ENCODE measurements around the gene BORCS6. TPM values are rescaled to one million over a fixed set of nuclear protein-coding genes. Genes with fewer than 3 reads are reported as not detected.
A peak's percentile ranks its signal among the peaks of the same experiment; 100 is the strongest.

BORCS6 gene
- total RNA-seq, 1 experiment from 2014 or later: 6.4 TPM

DNA sequence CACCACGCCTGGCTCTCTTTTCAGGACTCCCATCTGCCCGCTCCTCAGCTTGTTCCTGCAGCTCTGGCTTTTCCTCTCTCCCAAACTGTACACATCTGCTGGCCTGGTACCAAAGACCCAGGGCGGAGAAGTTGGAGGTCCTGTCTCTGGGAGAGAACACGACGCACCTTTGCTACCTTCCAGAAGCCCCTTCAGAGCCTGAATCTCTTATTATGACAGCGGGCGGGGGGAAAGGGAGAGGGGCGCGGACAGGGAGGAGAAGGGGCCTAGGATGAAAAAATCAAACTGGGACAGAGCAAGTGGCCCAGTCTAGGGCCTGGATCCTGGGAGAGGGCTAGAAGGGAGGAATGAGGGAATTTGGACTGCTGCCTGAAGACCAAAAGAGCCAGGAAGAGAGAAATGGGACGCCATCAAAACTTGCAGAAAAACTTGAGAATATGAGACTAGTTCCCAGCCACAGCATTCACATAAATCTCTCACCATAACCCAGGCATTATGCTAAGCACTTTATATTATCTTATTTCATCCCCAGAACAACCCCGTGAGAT, 35.3 kb downstream of the BORCS6 start:
- peaks cover 45 to 87% of the 10 kb centered on the region in 2 experiments for H3K4me1 ChIP-seq (ENCODE audit: control insufficient read depth in 1 of 2, insufficient read depth in 2 of 2, low read length in 2 of 2)

More for the DNA sequence above, 35.3 kb downstream of the BORCS6 start:
- H2AFZ ChIP-seq (ENCODE audit: low read depth, low read length, poor library complexity, severe bottlenecking): no peak overlapping the region
- H4K20me1 ChIP-seq (ENCODE audit: insufficient read depth): no peaks in the 10 kb centered on the region
- no peaks in the 10 kb centered on the region for H3K9me2 ChIP-seq (ENCODE audit: insufficient read depth)
- peaks cover 5 to 16% of the 10 kb centered on the region in 2 experiments; a peak in 3 of 4 replicates for H3K36me3 ChIP-seq (ENCODE audit: control insufficient read depth in 1 of 2, insufficient read depth in 2 of 2, low read length in 2 of 2)
- intact Hi-C loops (cut with micrococcal nuclease): no loop called here
- H3K9me3 ChIP-seq (ENCODE audit: control insufficient read depth in 1 of 2, insufficient read depth in 1 of 2, low read depth in 1 of 2, low read length in 2 of 2): no peaks in the 10 kb centered on the region
- H3K79me2 ChIP-seq (ENCODE audit: insufficient read depth, low read length): peaks cover 62% of the 10 kb centered on the region
- ChIA-PET POLR2A (interaction anchor here (1.0 to 9.4 kb wide), 6 partner anchors 15 to 56 kb away, joined by 3 to 95 read pairs (median 4); partner anchors contain the start of genes ALOXE3 and AURKB), CTCF (interaction anchor here (1.4 to 1.6 kb wide), 2 partner anchors 35 to 61 kb away, joined by 4 read pairs; no protein-coding TSS in a partner anchor), RAD21 (ENCODE audit: low non-redundant PET in 1 of 2, low total read pairs in 2 of 2, uncharacterized antibody in 2 of 2, unreplicated experiment in 2 of 2) (no interaction called here)
- H3K27me3 ChIP-seq (ENCODE audit: insufficient read depth, low read length): no peaks in the 10 kb centered on the region
- peak overlapping the region; percentile 77 for H3K27ac ChIP-seq (ENCODE audit: low read depth, low read length)
- no TSS peak for BruUV-seq (replicated peaks)
- H3K4me2 ChIP-seq (ENCODE audit: low read length): peak overlapping the region; percentile 100
- TF ChIP-seq POLR2A (IDR thresholded peaks at IDR 0.05; ENCODE audit: borderline replicate concordance, extremely low read depth, insufficient read depth, insufficient read length): no peak
- no peak for TF ChIP-seq SP1 (IDR thresholded peaks at IDR 0.05; ENCODE audit: low read depth)
- TF ChIP-seq, protein P1, sequence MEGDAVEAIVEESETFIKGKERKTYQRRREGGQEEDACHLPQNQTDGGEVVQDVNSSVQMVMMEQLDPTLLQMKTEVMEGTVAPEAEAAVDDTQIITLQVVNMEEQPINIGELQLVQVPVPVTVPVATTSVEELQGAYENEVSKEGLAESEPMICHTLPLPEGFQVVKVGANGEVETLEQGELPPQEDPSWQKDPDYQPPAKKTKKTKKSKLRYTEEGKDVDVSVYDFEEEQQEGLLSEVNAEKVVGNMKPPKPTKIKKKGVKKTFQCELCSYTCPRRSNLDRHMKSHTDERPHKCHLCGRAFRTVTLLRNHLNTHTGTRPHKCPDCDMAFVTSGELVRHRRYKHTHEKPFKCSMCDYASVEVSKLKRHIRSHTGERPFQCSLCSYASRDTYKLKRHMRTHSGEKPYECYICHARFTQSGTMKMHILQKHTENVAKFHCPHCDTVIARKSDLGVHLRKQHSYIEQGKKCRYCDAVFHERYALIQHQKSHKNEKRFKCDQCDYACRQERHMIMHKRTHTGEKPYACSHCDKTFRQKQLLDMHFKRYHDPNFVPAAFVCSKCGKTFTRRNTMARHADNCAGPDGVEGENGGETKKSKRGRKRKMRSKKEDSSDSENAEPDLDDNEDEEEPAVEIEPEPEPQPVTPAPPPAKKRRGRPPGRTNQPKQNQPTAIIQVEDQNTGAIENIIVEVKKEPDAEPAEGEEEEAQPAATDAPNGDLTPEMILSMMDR (IDR thresholded peaks at IDR 0.05 in 2 of 3, conservative IDR thresholded peaks at IDR 0.05 in 1 of 3; ENCODE audit: borderline replicate concordance in 1 of 3, insufficient read depth in 1 of 3, low read depth in 2 of 3, low read length in 2 of 3): no peak
- TF ChIP-seq, protein P2, sequence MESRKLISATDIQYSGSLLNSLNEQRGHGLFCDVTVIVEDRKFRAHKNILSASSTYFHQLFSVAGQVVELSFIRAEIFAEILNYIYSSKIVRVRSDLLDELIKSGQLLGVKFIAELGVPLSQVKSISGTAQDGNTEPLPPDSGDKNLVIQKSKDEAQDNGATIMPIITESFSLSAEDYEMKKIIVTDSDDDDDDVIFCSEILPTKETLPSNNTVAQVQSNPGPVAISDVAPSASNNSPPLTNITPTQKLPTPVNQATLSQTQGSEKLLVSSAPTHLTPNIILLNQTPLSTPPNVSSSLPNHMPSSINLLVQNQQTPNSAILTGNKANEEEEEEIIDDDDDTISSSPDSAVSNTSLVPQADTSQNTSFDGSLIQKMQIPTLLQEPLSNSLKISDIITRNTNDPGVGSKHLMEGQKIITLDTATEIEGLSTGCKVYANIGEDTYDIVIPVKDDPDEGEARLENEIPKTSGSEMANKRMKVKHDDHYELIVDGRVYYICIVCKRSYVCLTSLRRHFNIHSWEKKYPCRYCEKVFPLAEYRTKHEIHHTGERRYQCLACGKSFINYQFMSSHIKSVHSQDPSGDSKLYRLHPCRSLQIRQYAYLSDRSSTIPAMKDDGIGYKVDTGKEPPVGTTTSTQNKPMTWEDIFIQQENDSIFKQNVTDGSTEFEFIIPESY (IDR thresholded peaks at IDR 0.05; ENCODE audit: extremely low read depth, insufficient replicate concordance, low read length): no peak
- no peak for TF ChIP-seq REST (IDR thresholded peaks at IDR 0.05; ENCODE audit: low read depth)
- TF ChIP-seq CEBPB (IDR thresholded peaks at IDR 0.05; ENCODE audit: low read depth): no peak
- TF ChIP-seq YY1 (IDR thresholded peaks at IDR 0.05; ENCODE audit: extremely low read depth, insufficient replicate concordance, low read depth, low read length): no peak
- TF ChIP-seq ELF1 (IDR thresholded peaks at IDR 0.05; ENCODE audit: borderline replicate concordance, low read depth): no peak
- TF ChIP-seq ZNF274 (IDR thresholded peaks at IDR 0.05; ENCODE audit: low read depth, low read length): no peak
- TF ChIP-seq JUND (IDR thresholded peaks at IDR 0.05): no peak
- TF ChIP-seq ZFX (IDR thresholded peaks at IDR 0.05): no peak
- TF ChIP-seq EGR1 (IDR thresholded peaks at IDR 0.05; ENCODE audit: low read depth): no peak
- TF ChIP-seq EZH2phosphoT487 (IDR thresholded peaks at IDR 0.05; ENCODE audit: borderline replicate concordance): no peak
- no peak for TF ChIP-seq TCF7L2 (IDR thresholded peaks at IDR 0.05; ENCODE audit: borderline replicate concordance, extremely low read depth, insufficient read depth, insufficient read length)
- TF ChIP-seq POLR2AphosphoS5 (IDR thresholded peaks at IDR 0.05; ENCODE audit: low read depth, low read length): no peak; the same call in 1 of the 2 replicates
- TF ChIP-seq EZH2 (IDR thresholded peaks at IDR 0.05): no peak
- no peak for TF ChIP-seq FOSL1 (IDR thresholded peaks at IDR 0.05; ENCODE audit: low read depth)
- no peak for TF ChIP-seq SRF (IDR thresholded peaks at IDR 0.05; ENCODE audit: low read depth)
- no peak for TF ChIP-seq SIN3A (IDR thresholded peaks at IDR 0.05; ENCODE audit: low read depth)
- peak overlapping the region; percentile 99 for H3K9ac ChIP-seq (ENCODE audit: low read length)
- DNase-seq (ENCODE audit: low read depth, low spot score) (no peak), ATAC-seq (no peak)
- H3K4me3 ChIP-seq (replicated peaks in 1 of 2; ENCODE audit: low read depth in 1 of 2, low read length in 2 of 2): peak overlapping the region; percentile 87 to 95
